Measurements from ENCODE around the gene PLEKHO1. TPM values are rescaled to one million over a fixed set of nuclear protein-coding genes. Genes with fewer than 3 reads are reported as not detected.

The PLEKHO1 gene
- total and polyA plus RNA-seq, 7 donors, result 14.1 to 402 (median 251) TPM

- Histone ChIP-seq H3K27me3 (no peaks in the 10 kb centered on the region), H3K4me1 (peaks cover 0 to 99% (median 95%) of the 10 kb centered on the region in 4 donors), H3K4me3 (no peak overlapping the region), H3K9me3 (no peaks in the 10 kb centered on the region), H3K36me3 (peaks cover 30 to 74% (median 48%) of the 10 kb centered on the region in 4 donors), H3K27ac (peak overlapping the region; percentile 98 to 100 (median 99))
- TF ChIP-seq POLR2A (IDR thresholded peaks at IDR 0.05) (no peak), EP300 (IDR thresholded peaks at IDR 0.05) (no peak), POLR2AphosphoS5 (IDR thresholded peaks at IDR 0.05) (peak in 2 of 4 donors; percentile 40 to 48)
- 88 to 89% methylated on average over 16 of the region's 16 CpGs for WGBS, 2 donors
- no peak for DNase-seq
- intact Hi-C loops (cut with DNase I), result no loop called here
Observed at GRCh38 chr1:150156868-150157603, 7.3 kb downstream of the PLEKHO1 start.

GRCh38 chr1:150159550-150159949, 9.8 kb downstream of the PLEKHO1 start:
- 52 to 70% methylated on average over 8 of the region's 8 CpGs for WGBS, 2 donors
- peaks cover 30 to 55% (median 36%) of the 10 kb centered on the region in 4 donors for H3K36me3 ChIP-seq
- H3K4me3 ChIP-seq, result no peak overlapping the region

GRCh38 chr1:150160964-150161621, 11.4 kb downstream of the PLEKHO1 start:
- DNase-seq, result no peak
- H3K9me3 ChIP-seq, result no peaks in the 10 kb centered on the region
- 50 to 78% methylated on average over 7 of the region's 7 CpGs for WGBS, 2 donors
- intact Hi-C loops (cut with DNase I), result loop anchor here (5.0 kb wide), 1 partner anchor 121 kb away; the partner anchor contains the start of gene CIART
- peak overlapping the region; percentile 98 to 100 (median 99) for H3K27ac ChIP-seq
- H3K27me3 ChIP-seq, result no peaks in the 10 kb centered on the region
- TF ChIP-seq POLR2A (IDR thresholded peaks at IDR 0.05), result no peak
- peak in 2 of 4 donors; percentile 54 to 58 for TF ChIP-seq POLR2AphosphoS5 (IDR thresholded peaks at IDR 0.05)
- TF ChIP-seq CTCF (IDR thresholded peaks at IDR 0.05), result no peak
- peaks cover 20 to 39% (median 28%) of the 10 kb centered on the region in 4 donors for H3K36me3 ChIP-seq
- peaks cover 0 to 98% (median 93%) of the 10 kb centered on the region in 4 donors for H3K4me1 ChIP-seq
- H3K4me3 ChIP-seq, result no peak overlapping the region

More at GRCh38 chr1:150159550-150159949, 9.8 kb downstream of the PLEKHO1 start:
- Histone ChIP-seq H3K4me1 (peaks cover 0 to 99% (median 94%) of the 10 kb centered on the region in 4 donors), H3K9me3 (no peaks in the 10 kb centered on the region), H3K27ac (peak overlapping the region; percentile 98 to 100 (median 99)), H3K27me3 (no peaks in the 10 kb centered on the region)
- intact Hi-C loops (cut with DNase I), result no loop called here
- DNase-seq, result no peak
- TF ChIP-seq POLR2A (IDR thresholded peaks at IDR 0.05) (no peak), EP300 (IDR thresholded peaks at IDR 0.05) (no peak), CTCF (IDR thresholded peaks at IDR 0.05) (no peak), POLR2AphosphoS5 (IDR thresholded peaks at IDR 0.05) (no peak)

- H3K4me3 ChIP-seq, result peak overlapping the region in 3 of 4 donors; percentile 33 to 38 (median 36)
- TF ChIP-seq CTCF (IDR thresholded peaks at IDR 0.05) (no peak), POLR2AphosphoS5 (IDR thresholded peaks at IDR 0.05) (peak in 3 of 4 donors; percentile 20 to 71 (median 65)), POLR2A (IDR thresholded peaks at IDR 0.05) (peak in 1 of 2 donors; percentile 7)
- H3K27me3 ChIP-seq, result no peaks in the 10 kb centered on the region
- intact Hi-C loops (cut with DNase I), result loop anchor here (1.0 to 5.0 kb wide), 2 partner anchors 10 to 120 kb away; partner anchors contain the start of gene CIART
- WGBS, 2 donors, result 67 to 77% methylated on average over 9 of the region's 9 CpGs
- peaks cover 0 to 89% (median 86%) of the 10 kb centered on the region in 4 donors for H3K4me1 ChIP-seq
- H3K27ac ChIP-seq, result peak overlapping the region; percentile 98 to 100 (median 99)
- no peaks in the 10 kb centered on the region for H3K9me3 ChIP-seq
- DNase-seq, result no peak
- peaks cover 13 to 31% (median 19%) of the 10 kb centered on the region in 4 donors for H3K36me3 ChIP-seq
Observed at GRCh38 chr1:150161747-150162581, 12.2 kb downstream of the PLEKHO1 start.
